ENCODE data around the gene GOT1. TPM values are rescaled to one million over a fixed set of nuclear protein-coding genes. Genes with fewer than 3 reads are reported as not detected.

GOT1 gene
- total and polyA plus RNA-seq, 2 experiments from 2014 or later: 36.8 to 37.7 TPM

GRCh38 chr10:99395750-99396445 is 34.5 kb downstream of the GOT1 start (continued):
- TF ChIP-seq ZNF462 (CRISPR knock-in tag; IDR thresholded peaks at IDR 0.05) (no peak), EZH2phosphoT487 (IDR thresholded peaks at IDR 0.05; ENCODE audit: unreplicated experiment) (no peak), CTCF (conservative IDR thresholded peaks at IDR 0.05; ENCODE audit: low read depth in 2 of 2) (no peak), NANOG (IDR thresholded peaks at IDR 0.05; ENCODE audit: borderline replicate concordance) (no peak), JUNB (IDR thresholded peaks at IDR 0.05; ENCODE audit: unreplicated experiment) (no peak), ZNF331 (CRISPR knock-in tag; IDR thresholded peaks at IDR 0.05; ENCODE audit: low read depth) (no peak)
